BLaER1 (cell line): ENCODE measurements around the gene PRKCQ.

Experiments used
- H3K27ac ChIP-seq: shearing (Covaris generic); formaldehyde crosslinking; 2 replicates; pipeline ENCODE4 v1.8.1; 2022
- H3K27me3 ChIP-seq: shearing (Covaris generic); formaldehyde crosslinking; 2 replicates; pipeline ENCODE4 v1.8.1; 2022
- H3K36me3 ChIP-seq: shearing (Covaris generic); formaldehyde crosslinking; 2 replicates; pipeline ENCODE4 v1.8.1; 2022
- H3K4me1 ChIP-seq: shearing (Covaris generic); formaldehyde crosslinking; 2 replicates; pipeline ENCODE4 v1.8.1; 2022
- H3K4me2 ChIP-seq: shearing (Covaris generic); formaldehyde crosslinking; 2 replicates; pipeline ENCODE4 v1.8.1; 2022
- H3K4me3 ChIP-seq: shearing (Covaris generic); formaldehyde crosslinking; 2 replicates; pipeline ENCODE4 v1.8.1; 2022
- H3K9ac ChIP-seq: shearing (Covaris generic); formaldehyde crosslinking; 2 replicates; pipeline ENCODE4 v1.8.1; 2022
- H3K9me3 ChIP-seq: shearing (Covaris generic); formaldehyde crosslinking; 2 replicates; pipeline ENCODE4 v1.8.1; 2022
- H4K20me1 ChIP-seq: shearing (Covaris generic); formaldehyde crosslinking; 2 replicates; pipeline ENCODE4 v1.8.1; 2022
- Cebpa-rat ChIP-seq: shearing (Covaris generic); IDR thresholded peaks from 2 replicates; pipeline ENCODE4 v1.8.1; 2022

PRKCQ gene

GRCh38 chr10:6516929-6517284 is 63.2 kb downstream of the PRKCQ start:
- no peaks in the 10 kb centered on the region for H4K20me1 ChIP-seq
- no peak overlapping the region for H3K4me2 ChIP-seq
- no peak for TF ChIP-seq Cebpa-rat
- no peak overlapping the region for H3K27ac ChIP-seq
- peaks cover 36% of the 10 kb centered on the region for H3K36me3 ChIP-seq
- H3K4me3 ChIP-seq, result no peak overlapping the region
- no peaks in the 10 kb centered on the region for H3K27me3 ChIP-seq
- H3K4me1 ChIP-seq, result no peaks in the 10 kb centered on the region
- peaks cover 11% of the 10 kb centered on the region for H3K9me3 ChIP-seq
- H3K9ac ChIP-seq, result no peak overlapping the region

GRCh38 chr10:6516281-6516928 is 63.7 kb downstream of the PRKCQ start:
- H3K4me3 ChIP-seq, result no peak overlapping the region
- H3K9me3 ChIP-seq, result peaks cover 16% of the 10 kb centered on the region
- no peak overlapping the region for H3K27ac ChIP-seq
- H3K27me3 ChIP-seq, result no peaks in the 10 kb centered on the region
- no peak overlapping the region for H3K9ac ChIP-seq
- no peak for TF ChIP-seq Cebpa-rat
- no peaks in the 10 kb centered on the region for H4K20me1 ChIP-seq
- H3K4me1 ChIP-seq, result no peaks in the 10 kb centered on the region
- peaks cover 41% of the 10 kb centered on the region for H3K36me3 ChIP-seq
- no peak overlapping the region for H3K4me2 ChIP-seq

GRCh38 chr10:6514844-6515780 is 65.0 kb downstream of the PRKCQ start:
- no peak overlapping the region for H3K4me3 ChIP-seq
- H3K27me3 ChIP-seq, result no peaks in the 10 kb centered on the region
- H3K9ac ChIP-seq, result no peak overlapping the region
- peaks cover 25% of the 10 kb centered on the region for H3K9me3 ChIP-seq
- TF ChIP-seq Cebpa-rat, result no peak
- H3K4me2 ChIP-seq, result no peak overlapping the region
- no peaks in the 10 kb centered on the region for H3K4me1 ChIP-seq
- peaks cover 49% of the 10 kb centered on the region for H3K36me3 ChIP-seq
- no peaks in the 10 kb centered on the region for H4K20me1 ChIP-seq
- H3K27ac ChIP-seq, result no peak overlapping the region

- Histone ChIP-seq H3K4me1 (no peaks in the 10 kb centered on the region), H3K9me3 (peaks cover 25% of the 10 kb centered on the region), H3K27ac (no peak overlapping the region), H3K36me3 (peaks cover 53% of the 10 kb centered on the region), H3K4me2 (no peak overlapping the region), H3K9ac (no peak overlapping the region), H3K27me3 (no peaks in the 10 kb centered on the region), H3K4me3 (no peak overlapping the region), H4K20me1 (no peaks in the 10 kb centered on the region)
- TF ChIP-seq Cebpa-rat, result no peak
These were observed 65.9 kb downstream of the PRKCQ start for GRCh38 chr10:6514180-6514579.

- Histone ChIP-seq H4K20me1 (no peaks in the 10 kb centered on the region), H3K9me3 (peaks cover 25% of the 10 kb centered on the region), H3K4me3 (no peak overlapping the region), H3K9ac (no peak overlapping the region), H3K27me3 (no peaks in the 10 kb centered on the region), H3K4me2 (no peak overlapping the region), H3K4me1 (no peaks in the 10 kb centered on the region), H3K36me3 (peaks cover 53% of the 10 kb centered on the region), H3K27ac (no peak overlapping the region)
- TF ChIP-seq Cebpa-rat, result no peak
These were observed 66.6 kb downstream of the PRKCQ start for GRCh38 chr10:6513476-6513875.

- Histone ChIP-seq H3K27me3 (no peaks in the 10 kb centered on the region), H4K20me1 (no peaks in the 10 kb centered on the region), H3K9ac (no peak overlapping the region), H3K36me3 (peaks cover 63% of the 10 kb centered on the region), H3K27ac (no peak overlapping the region), H3K9me3 (peaks cover 25% of the 10 kb centered on the region), H3K4me2 (no peak overlapping the region), H3K4me1 (no peaks in the 10 kb centered on the region), H3K4me3 (no peak overlapping the region)
- TF ChIP-seq Cebpa-rat, result no peak
These were observed 67.9 kb downstream of the PRKCQ start for GRCh38 chr10:6512182-6512581.

- Histone ChIP-seq H3K9ac (no peak overlapping the region), H3K27ac (no peak overlapping the region), H3K4me3 (no peak overlapping the region), H3K9me3 (peaks cover 25% of the 10 kb centered on the region), H4K20me1 (no peaks in the 10 kb centered on the region), H3K36me3 (peaks cover 64% of the 10 kb centered on the region), H3K27me3 (no peaks in the 10 kb centered on the region), H3K4me1 (no peaks in the 10 kb centered on the region), H3K4me2 (no peak overlapping the region)
- no peak for TF ChIP-seq Cebpa-rat
These were observed 68.7 kb downstream of the PRKCQ start for GRCh38 chr10:6511347-6511746.

GRCh38 chr10:6507311-6507710 is 72.8 kb downstream of the PRKCQ start:
- H3K9me3 ChIP-seq, result peaks cover 19% of the 10 kb centered on the region
- H3K27me3 ChIP-seq, result no peaks in the 10 kb centered on the region
- no peak for TF ChIP-seq Cebpa-rat
- no peaks in the 10 kb centered on the region for H3K4me1 ChIP-seq
- no peak overlapping the region for H3K4me3 ChIP-seq
- no peaks in the 10 kb centered on the region for H4K20me1 ChIP-seq
- no peak overlapping the region for H3K9ac ChIP-seq
- H3K4me2 ChIP-seq, result no peak overlapping the region
- no peak overlapping the region for H3K27ac ChIP-seq
- H3K36me3 ChIP-seq, result peaks cover 38% of the 10 kb centered on the region

- no peaks in the 10 kb centered on the region for H3K4me1 ChIP-seq
- H3K4me3 ChIP-seq, result no peak overlapping the region
- H3K27ac ChIP-seq, result no peak overlapping the region
- no peaks in the 10 kb centered on the region for H4K20me1 ChIP-seq
- H3K36me3 ChIP-seq, result peaks cover 25% of the 10 kb centered on the region
- no peaks in the 10 kb centered on the region for H3K9me3 ChIP-seq
- H3K9ac ChIP-seq, result no peak overlapping the region
- TF ChIP-seq Cebpa-rat, result no peak
- no peaks in the 10 kb centered on the region for H3K27me3 ChIP-seq
- no peak overlapping the region for H3K4me2 ChIP-seq
These were observed 74.8 kb downstream of the PRKCQ start for GRCh38 chr10:6505300-6505699.

- Histone ChIP-seq H3K27ac (no peak overlapping the region), H3K4me3 (no peak overlapping the region), H4K20me1 (no peaks in the 10 kb centered on the region), H3K36me3 (peaks cover 20% of the 10 kb centered on the region), H3K9me3 (0 out of 2 replicates have a peak, but pooled peaks cover under 1% of the 10 kb centered on the region), H3K9ac (no peak overlapping the region), H3K4me2 (no peak overlapping the region), H3K27me3 (no peaks in the 10 kb centered on the region), H3K4me1 (peaks cover under 1% of the 10 kb centered on the region)
- no peak for TF ChIP-seq Cebpa-rat
These were observed 75.8 kb downstream of the PRKCQ start for GRCh38 chr10:6504296-6504695.
